Smooth muscle cell of the pulmonary artery (primary cell): ENCODE measurements around the gene SMPD1. TPM values are rescaled to one million over a fixed set of nuclear protein-coding genes. Genes with fewer than 3 reads are reported as not detected.

ENCODE experiments used
- total RNA-seq: library from RNA; depleted of rRNA; stranded (reverse); fragments of >200 nt; gene quantifications from 2 replicates; pipeline ENCODE4 v1.2.3, GENCODE V29; 2014

The SMPD1 gene
- 91.4 and 111 TPM in 2 replicates for total RNA-seq

GRCh38 chr11:6389905-6390717 lies at the start of gene SMPD1:
Gene SMPD1, plus strand, starts transcription at chr11:6390474. Its CDS starts 125 bp downstream, at chr11:6390599.

GRCh38 chr11:6419009-6419631 lies 28.8 kb downstream of the SMPD1 start, which contains the start of gene APBB1:
Gene APBB1, minus strand, starts transcription at chr11:6419094. Its CDS starts 7,747 bp downstream, at chr11:6411347.

GRCh38 chr11:6440906-6441358 lies 50.7 kb downstream of the SMPD1 start, which contains the start of gene HPX:
Gene HPX, minus strand, starts transcription at chr11:6440987. Its CDS starts 24 bp downstream, at chr11:6440963.

Other genes with a start within 250 kb of the SMPD1 start
- gene OR52B2, start 220.1 kb upstream of the SMPD1 start, total RNA-seq, result not detected in 2 replicates
- not detected in 2 replicates for gene OR52W1, start 191.2 kb upstream of the SMPD1 start, total RNA-seq
- gene C11orf42, start 184.9 kb upstream of the SMPD1 start, total RNA-seq, result not detected in 2 replicates
- 13.3 and 21.1 TPM in 2 replicates for gene FHIP1B, start 155.8 kb upstream of the SMPD1 start, total RNA-seq
- 0.07 and 0.17 TPM in 2 replicates for gene CNGA4, start 151.4 kb upstream of the SMPD1 start, total RNA-seq
- gene CCKBR, start 130.6 kb upstream of the SMPD1 start, total RNA-seq, result not detected in 2 replicates
- gene CAVIN3, start 70.0 kb upstream of the SMPD1 start, total RNA-seq, result 53.3 and 111 TPM in 2 replicates
- 41.9 and 50.6 TPM in 2 replicates for gene APBB1, start 28.6 kb downstream of the SMPD1 start, total RNA-seq
- 0.78 and 0.92 TPM in 2 replicates for gene HPX, start 50.5 kb downstream of the SMPD1 start, total RNA-seq
- gene TRIM3, start 83.5 kb downstream of the SMPD1 start, total RNA-seq, result 40.8 and 53.7 TPM in 2 replicates
- 49.1 and 51.6 TPM in 2 replicates for gene ARFIP2, start 90.9 kb downstream of the SMPD1 start, total RNA-seq
- gene TIMM10B, start 91.0 kb downstream of the SMPD1 start, total RNA-seq, result 34.3 and 36.7 TPM in 2 replicates
- 9.0 and 10.7 TPM in 2 replicates for gene DNHD1, start 106.8 kb downstream of the SMPD1 start, total RNA-seq
- 10.7 and 12.5 TPM in 2 replicates for gene RRP8, start 213.1 kb downstream of the SMPD1 start, total RNA-seq
- 218 and 255 TPM in 2 replicates for gene ILK, start 213.3 kb downstream of the SMPD1 start, total RNA-seq
- 39.7 and 58.8 TPM in 2 replicates for gene TAF10, start 221.7 kb downstream of the SMPD1 start, total RNA-seq
- 294 and 429 TPM in 2 replicates for gene TPP1, start 228.9 kb downstream of the SMPD1 start, total RNA-seq